HG02870 (cell line): ENCODE measurements around the gene RER1.

Source experiments
- ATAC-seq: cut with Tn5 transposase; IDR thresholded peaks from one replicate; pipeline ENCODE4 v1.9.1; 2021; ENCODE audit warnings: mild to moderate bottlenecking, moderate library complexity; ENCODE audit not compliant: unreplicated experiment

RER1 gene

GRCh38 chr1:2405588-2406295 lies 14.1 kb downstream of the RER1 start:
- ATAC-seq, result no peak

- no peak for ATAC-seq
Observed at GRCh38 chr1:2406451-2407041, 14.9 kb downstream of the RER1 start.

GRCh38 chr1:2407166-2407990 lies 15.7 kb downstream of the RER1 start:
- no peak for ATAC-seq

GRCh38 chr1:2407991-2408275 lies 16.3 kb downstream of the RER1 start:
- ATAC-seq, result no peak

GRCh38 chr1:2408456-2408855 lies 16.8 kb downstream of the RER1 start:
- ATAC-seq, result no peak

GRCh38 chr1:2408859-2409276 lies 17.2 kb downstream of the RER1 start:
- no peak for ATAC-seq

- ATAC-seq, result no peak
Observed at GRCh38 chr1:2409745-2410144, 18.1 kb downstream of the RER1 start.

GRCh38 chr1:2411801-2412394 lies 20.3 kb downstream of the RER1 start:
- ATAC-seq, result peak; percentile 10

GRCh38 chr1:2412395-2412772 lies 20.7 kb downstream of the RER1 start, which contains the start of gene PEX10:
Gene PEX10 (minus strand): TSS chr1:2412564. CDS start chr1:2412502, 62 bp downstream.
- peak; percentile 75 for ATAC-seq

- ATAC-seq, result peak; percentile 14
Observed at GRCh38 chr1:2412773-2413494, 21.3 kb downstream of the RER1 start.

- no peak for ATAC-seq
Observed at GRCh38 chr1:2413495-2414296, 22.1 kb downstream of the RER1 start.

GRCh38 chr1:2414297-2414958 lies 22.8 kb downstream of the RER1 start:
- ATAC-seq, result no peak

GRCh38 chr1:2415337-2415736 lies 23.7 kb downstream of the RER1 start:
- no peak for ATAC-seq

- ATAC-seq, result no peak
Observed at GRCh38 chr1:2415801-2416208, 24.2 kb downstream of the RER1 start.

- ATAC-seq, result no peak
Observed at GRCh38 chr1:2416403-2416802, 24.8 kb downstream of the RER1 start.

GRCh38 chr1:2417083-2417832 lies 25.6 kb downstream of the RER1 start:
- no peak for ATAC-seq

- no peak for ATAC-seq
Observed at GRCh38 chr1:2417833-2418225, 26.2 kb downstream of the RER1 start.

- ATAC-seq, result no peak
Observed at GRCh38 chr1:2418791-2419320, 27.2 kb downstream of the RER1 start.

- ATAC-seq, result no peak
Observed at GRCh38 chr1:2419416-2419815, 27.8 kb downstream of the RER1 start.
